ENCODE results near the gene UBXN6. TPM values are rescaled to one million over a fixed set of nuclear protein-coding genes. Genes with fewer than 3 reads are reported as not detected.

UBXN6 gene
- total RNA-seq, 1 experiment from 2014 or later: 34.1 TPM

DNA sequence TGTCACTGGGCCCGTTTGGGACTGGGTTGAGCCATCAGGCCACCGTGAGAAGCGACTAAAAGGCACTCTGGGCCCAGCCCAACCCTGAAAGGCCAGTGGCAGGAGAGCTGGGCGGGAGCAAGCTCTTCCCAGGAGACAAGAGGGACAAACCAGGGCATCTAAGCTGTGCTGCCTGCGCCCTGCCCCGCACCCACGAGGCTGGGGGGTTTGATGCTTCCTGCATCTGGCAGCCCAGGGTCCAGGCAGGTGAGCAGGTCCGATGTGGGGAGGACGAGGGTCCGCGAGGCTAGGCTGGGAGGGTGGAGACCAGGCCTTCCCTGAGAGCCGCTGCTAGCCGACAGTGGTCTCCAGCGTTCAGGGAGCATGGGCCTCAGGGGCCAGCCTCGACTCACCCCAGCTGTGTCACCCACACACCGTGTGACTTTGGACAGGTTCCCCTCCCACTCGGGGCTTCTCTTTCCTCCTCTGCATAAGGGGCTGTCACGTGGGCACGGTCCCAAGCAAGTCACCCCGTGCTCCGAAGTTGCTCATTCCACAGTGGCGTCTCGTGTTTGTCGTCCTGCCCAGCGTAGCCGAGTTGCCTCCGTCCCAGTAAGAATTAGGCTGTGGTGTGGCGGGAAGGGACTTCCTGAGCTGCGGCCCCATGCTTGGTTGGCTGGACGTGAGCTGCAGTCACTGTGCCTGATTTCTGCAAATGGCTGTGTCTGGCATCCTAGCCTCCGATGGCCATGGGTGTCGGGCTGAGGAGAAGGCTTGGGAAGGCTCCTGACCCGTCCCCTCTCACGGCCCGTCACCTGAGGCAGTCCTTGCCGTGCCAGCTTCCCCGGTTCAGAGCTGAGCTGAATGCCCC lies 44.9 kb upstream of the UBXN6 start:
- H4K5ac ChIP-seq (ENCODE audit: insufficient read length, low read depth, low read length): no peak overlapping the region
- Mint-ChIP-seq H3K36me3 (ENCODE audit: insufficient read depth in 1 of 3, low read depth in 3 of 3) (peaks cover 21 to 63% (median 60%) of the 10 kb centered on the region in 3 experiments; a peak in 6 of 7 replicates), H3K27ac (no peak overlapping the region), H3K4me1 (no peaks in the 10 kb centered on the region), H3K4me3 (no peak overlapping the region), H3K9me3 (no peaks in the 10 kb centered on the region), H3K27me3 (ENCODE audit: low read depth) (peaks cover 11% of the 10 kb centered on the region)
- no peak overlapping the region for H3K18ac ChIP-seq (ENCODE audit: insufficient read length, low read depth, low read length)
- H2AFZ ChIP-seq (ENCODE audit: low read length): no peak overlapping the region
- no peak overlapping the region for H4K91ac ChIP-seq (ENCODE audit: insufficient read length, low read depth, low read length)
- no peak overlapping the region for H2AK5ac ChIP-seq (ENCODE audit: insufficient read length, low read length)
- no peak overlapping the region for H3K27ac ChIP-seq (ENCODE audit: insufficient read length, low read depth, low read length)
- TF ChIP-seq, protein P1, sequence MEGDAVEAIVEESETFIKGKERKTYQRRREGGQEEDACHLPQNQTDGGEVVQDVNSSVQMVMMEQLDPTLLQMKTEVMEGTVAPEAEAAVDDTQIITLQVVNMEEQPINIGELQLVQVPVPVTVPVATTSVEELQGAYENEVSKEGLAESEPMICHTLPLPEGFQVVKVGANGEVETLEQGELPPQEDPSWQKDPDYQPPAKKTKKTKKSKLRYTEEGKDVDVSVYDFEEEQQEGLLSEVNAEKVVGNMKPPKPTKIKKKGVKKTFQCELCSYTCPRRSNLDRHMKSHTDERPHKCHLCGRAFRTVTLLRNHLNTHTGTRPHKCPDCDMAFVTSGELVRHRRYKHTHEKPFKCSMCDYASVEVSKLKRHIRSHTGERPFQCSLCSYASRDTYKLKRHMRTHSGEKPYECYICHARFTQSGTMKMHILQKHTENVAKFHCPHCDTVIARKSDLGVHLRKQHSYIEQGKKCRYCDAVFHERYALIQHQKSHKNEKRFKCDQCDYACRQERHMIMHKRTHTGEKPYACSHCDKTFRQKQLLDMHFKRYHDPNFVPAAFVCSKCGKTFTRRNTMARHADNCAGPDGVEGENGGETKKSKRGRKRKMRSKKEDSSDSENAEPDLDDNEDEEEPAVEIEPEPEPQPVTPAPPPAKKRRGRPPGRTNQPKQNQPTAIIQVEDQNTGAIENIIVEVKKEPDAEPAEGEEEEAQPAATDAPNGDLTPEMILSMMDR (conservative IDR thresholded peaks at IDR 0.05): no peak
- no peaks in the 10 kb centered on the region for H3K9me3 ChIP-seq (ENCODE audit: control insufficient read depth, low read depth, low read length)
- H2BK20ac ChIP-seq (ENCODE audit: low read depth, low read length, poor library complexity, severe bottlenecking): no peak overlapping the region
- H3K9ac ChIP-seq (ENCODE audit: extremely low read depth, insufficient read length, low read length): no peak overlapping the region
- no peak overlapping the region for H3K4ac ChIP-seq (ENCODE audit: low read depth, low read length)
- H2BK5ac ChIP-seq (ENCODE audit: insufficient read length, low read length): no peak overlapping the region
- no peaks in the 10 kb centered on the region for H3K79me2 ChIP-seq (ENCODE audit: insufficient read depth, low read length)
- H3K4me1 ChIP-seq (ENCODE audit: insufficient read depth, low read length): no peaks in the 10 kb centered on the region
- no peak overlapping the region for H3K14ac ChIP-seq (ENCODE audit: insufficient read depth, low read length)
- no peaks in the 10 kb centered on the region for H3K23me2 ChIP-seq (ENCODE audit: insufficient read length, low read depth, low read length, poor library complexity, severe bottlenecking)
- no peak overlapping the region for H3T11ph ChIP-seq (ENCODE audit: low read length)
- H3K79me1 ChIP-seq (ENCODE audit: insufficient read depth, low read depth, low read length, poor library complexity, severe bottlenecking): no peaks in the 10 kb centered on the region
- H2BK120ac ChIP-seq (ENCODE audit: low read depth, low read length, poor library complexity, severe bottlenecking): no peak overlapping the region
- WGBS (ENCODE audit: extremely low coverage, insufficient read length, low lambda C conversion rate): no CpG with 5 or more reads among the region's 37 CpGs
- no peak overlapping the region for H3K23ac ChIP-seq (ENCODE audit: insufficient read length, low read depth, low read length)
- no peak overlapping the region for H3K56ac ChIP-seq (ENCODE audit: insufficient read length, low read depth, low read length)
- DNase-seq: no peak
- H2BK12ac ChIP-seq (ENCODE audit: insufficient read length, low read depth, low read length): no peak overlapping the region
- H3K27me3 ChIP-seq (ENCODE audit: insufficient read depth, low read length): no peaks in the 10 kb centered on the region
- no peak overlapping the region for H3K4me2 ChIP-seq (ENCODE audit: insufficient read depth, insufficient read length, low read length)
- H4K20me1 ChIP-seq (ENCODE audit: control insufficient read depth, insufficient read depth, insufficient read length): no peaks in the 10 kb centered on the region
- no peak overlapping the region for H2BK15ac ChIP-seq (ENCODE audit: low read depth, low read length)
- H4K8ac ChIP-seq (replicated peaks; ENCODE audit: insufficient read length, low read depth, low read length): no peak overlapping the region

All from H9 (cell line).